Small intestine (tissue), 7 donors: ENCODE results near the gene TRAPPC10. TPM values are rescaled to one million over a fixed set of nuclear protein-coding genes. Genes with fewer than 3 reads are reported as not detected.
"Not testable (repeated sequence)": the region's sequence is repeated elsewhere in the genome, so short reads cannot be mapped to it uniquely, and the experiment has no call there.

Experiments
- DNase-seq, 2 donors: peaks; one replicate each; pipeline versions ENCODE4 v3.0.0 to v3.0.0-alpha.2; 2013
- FAIRE-seq: peaks from 2 replicates; lab custom pipeline; 2012; peaks lifted over from hg19 to GRCh38; lab: Jason Lieb, UNC
- H3K27ac ChIP-seq, 3 donors: one replicate each; pipeline ENCODE4 v1.5.1; 2013; ENCODE audit warnings: low read length in 2 of 3, mild to moderate bottlenecking in 2 of 3, control low read depth in 1 of 3, inconsistent platforms in 1 of 3, low read depth in 1 of 3, moderate library complexity in 1 of 3
- H3K27me3 ChIP-seq, 3 donors: one replicate each; pipeline ENCODE4 v1.6.1; 2013; ENCODE audit warnings: low read length in 3 of 3, inconsistent platforms in 1 of 3; ENCODE audit not compliant: control insufficient read depth in 3 of 3, insufficient read depth in 3 of 3
- H3K36me3 ChIP-seq, 3 donors: one replicate each; pipeline ENCODE4 v1.6.1; 2013; ENCODE audit warnings: low read length in 3 of 3, inconsistent platforms in 1 of 3, low read depth in 1 of 3, mild to moderate bottlenecking in 1 of 3, moderate library complexity in 1 of 3; ENCODE audit not compliant: control insufficient read depth in 3 of 3, insufficient read depth in 2 of 3
- H3K4me1 ChIP-seq, 3 donors: one replicate each; pipeline ENCODE4 v1.6.1; 2013; ENCODE audit warnings: low read length in 2 of 3, inconsistent platforms in 1 of 3, low read depth in 1 of 3, mild to moderate bottlenecking in 1 of 3, moderate library complexity in 1 of 3; ENCODE audit not compliant: control insufficient read depth in 3 of 3, insufficient read depth in 2 of 3
- H3K4me3 ChIP-seq, 3 donors: one replicate each; pipeline ENCODE4 v1.5.1; 2013; ENCODE audit warnings: low read length in 3 of 3, control low read depth in 1 of 3, inconsistent platforms in 1 of 3, low read depth in 1 of 3, mild to moderate bottlenecking in 1 of 3, moderate library complexity in 1 of 3
- H3K9me3 ChIP-seq, 2 donors: one replicate each; pipeline ENCODE4 v1.6.1; 2013; ENCODE audit warnings: low read depth in 1 of 2, low read length in 1 of 2; ENCODE audit not compliant: control insufficient read depth in 2 of 2, insufficient read depth in 1 of 2
- WGBS, 3 donors: extraction: QIAGEN DNeasy Blood & Tissue Kit; methylation state at CpG; one replicate each; pipeline ENCODE4 v1.1.7; 2013; 5-methylcytosine and 5-hydroxymethylcytosine counted together
- polyA plus RNA-seq, 4 donors: library from polyadenylated mRNA; stranded (reverse) in 3 of 4; unstranded in 1 of 4; fragments of 200-250 nt in 3 of 4; fragments of 120-200 nt in 1 of 4; gene quantifications; one replicate each; pipeline versions ENCODE4 v1.2.1 to v1.2.3, GENCODE V29; 2013
- donor health status: healthy with polysubstance abuse.
- donor health status: control.
- donor health status: control.
- donor health status: Bipolar disorder and iron deficiency.
- donor health status: healthy.

TRAPPC10 gene
- polyA plus RNA-seq, 4 donors, result 8.4 to 35.4 (median 11.3) TPM

GRCh38 chr21:44094832-44095231, 82.7 kb downstream of the TRAPPC10 start:
- H3K36me3 ChIP-seq, result peaks cover 0 to 40% (median 2%) of the 10 kb centered on the region in 3 donors
- H3K4me3 ChIP-seq, result no peak overlapping the region
- no peak overlapping the region for H3K27ac ChIP-seq
- DNase-seq, result no peak
- WGBS, 3 donors, result 19 to 69% (median 26%) methylated on average over 1 of the region's 1 CpG
- FAIRE-seq, result no peak
- H3K27me3 ChIP-seq, result no peaks in the 10 kb centered on the region
- H3K4me1 ChIP-seq, result peaks cover 0 to 34% (median 6%) of the 10 kb centered on the region in 3 donors
- no peaks in the 10 kb centered on the region for H3K9me3 ChIP-seq

- no CpG with 5 or more reads among the region's 6 CpGs for WGBS, 3 donors
- not testable (repeated sequence) for H3K9me3 ChIP-seq, H3K27ac ChIP-seq, DNase-seq, H3K4me3 ChIP-seq, FAIRE-seq, H3K27me3 ChIP-seq, H3K4me1 ChIP-seq
- peaks cover 0 to 11% (median 2%) of the 10 kb centered on the region in 3 donors for H3K36me3 ChIP-seq
Observed at GRCh38 chr21:44098507-44098906, 86.4 kb downstream of the TRAPPC10 start.

GRCh38 chr21:44098964-44099363, 86.9 kb downstream of the TRAPPC10 start:
- DNase-seq, H3K4me3 ChIP-seq, H3K36me3 ChIP-seq, FAIRE-seq, H3K4me1 ChIP-seq, H3K9me3 ChIP-seq, H3K27me3 ChIP-seq, H3K27ac ChIP-seq: not testable (repeated sequence)
- no CpG with 5 or more reads among the region's 13 CpGs for WGBS, 3 donors

GRCh38 chr21:44107026-44107501, 95.0 kb downstream of the TRAPPC10 start, which contains the start of gene PWP2:
Gene PWP2, plus strand, starts transcription at chr21:44107399. Its CDS starts 18 bp downstream, at chr21:44107417.
- H3K4me3 ChIP-seq, result peak within 1 kb of the TSS in 1 of 3 donors; percentile 23
- not testable (repeated sequence) for H3K36me3 ChIP-seq, H3K4me1 ChIP-seq, H3K9me3 ChIP-seq, FAIRE-seq, H3K27me3 ChIP-seq, DNase-seq, H3K27ac ChIP-seq
- 0% methylated on average over 4 to 47 of the region's 66 CpGs for WGBS, 3 donors

- DNase-seq, H3K27ac ChIP-seq: not testable (repeated sequence)
Observed at GRCh38 chr21:44107589-44107988, 95.5 kb downstream of the TRAPPC10 start.

GRCh38 chr21:44113702-44114371, 101.7 kb downstream of the TRAPPC10 start:
- not testable (repeated sequence) for H3K4me3 ChIP-seq, FAIRE-seq, DNase-seq, H3K9me3 ChIP-seq, H3K27me3 ChIP-seq, H3K4me1 ChIP-seq, H3K36me3 ChIP-seq, H3K27ac ChIP-seq
- 77% methylated on average over 9 of the region's 33 CpGs; no CpG with 5 or more reads in 2 of the 3 donors for WGBS, 3 donors

More at GRCh38 chr21:44107589-44107988, 95.5 kb downstream of the TRAPPC10 start:
- not testable (repeated sequence) for H3K4me1 ChIP-seq, H3K36me3 ChIP-seq, FAIRE-seq, H3K4me3 ChIP-seq, H3K27me3 ChIP-seq, H3K9me3 ChIP-seq
- WGBS, 3 donors, result 0% methylated on average over 7 of the region's 31 CpGs; no CpG with 5 or more reads in 2 of the 3 donors

- not testable (repeated sequence) for H3K4me3 ChIP-seq, H3K9me3 ChIP-seq, FAIRE-seq, DNase-seq, H3K27me3 ChIP-seq, H3K36me3 ChIP-seq, H3K27ac ChIP-seq, H3K4me1 ChIP-seq
- WGBS, 3 donors, result no CpG with 5 or more reads among the region's 10 CpGs
Observed at GRCh38 chr21:44122131-44122530, 110.0 kb downstream of the TRAPPC10 start.

- H3K4me1 ChIP-seq, H3K4me3 ChIP-seq, H3K27me3 ChIP-seq, H3K36me3 ChIP-seq, H3K9me3 ChIP-seq, DNase-seq, H3K27ac ChIP-seq, FAIRE-seq: not testable (repeated sequence)
- no CpG with 5 or more reads among the region's 19 CpGs for WGBS, 3 donors
Observed at GRCh38 chr21:44127827-44128226, 115.7 kb downstream of the TRAPPC10 start.
